ENCODE measurements around the gene TRIM26.

TRIM26 gene

GRCh38 chr6:30149234-30149633 is 64.0 kb downstream of the TRIM26 start:
- TF ChIP-seq REST (IDR thresholded peaks at IDR 0.05; ENCODE audit: insufficient read depth in 1 of 2, low read depth in 2 of 2, low read length in 2 of 2) (no peak), TAF1 (IDR thresholded peaks at IDR 0.05; ENCODE audit: borderline replicate concordance, insufficient read depth, low read length) (no peak), SIN3A (IDR thresholded peaks at IDR 0.05; ENCODE audit: borderline replicate concordance, insufficient read depth, low read length) (no peak), FOXP2 (optimal IDR thresholded peaks at IDR 0.05; ENCODE audit: borderline replicate concordance, extremely low read depth, extremely low read length, insufficient read depth) (no peak), POLR2AphosphoS5 (IDR thresholded peaks at IDR 0.05; ENCODE audit: low read depth, low read length) (no peak)

- TF ChIP-seq SIN3A (IDR thresholded peaks at IDR 0.05; ENCODE audit: borderline replicate concordance, insufficient read depth, low read length) (no peak), REST (IDR thresholded peaks at IDR 0.05; ENCODE audit: insufficient read depth in 1 of 2, low read depth in 2 of 2, low read length in 2 of 2) (no peak), POLR2AphosphoS5 (IDR thresholded peaks at IDR 0.05; ENCODE audit: low read depth, low read length) (no peak), TAF1 (IDR thresholded peaks at IDR 0.05; ENCODE audit: borderline replicate concordance, insufficient read depth, low read length) (no peak), FOXP2 (optimal IDR thresholded peaks at IDR 0.05; ENCODE audit: borderline replicate concordance, extremely low read depth, extremely low read length, insufficient read depth) (no peak)
These were observed 66.1 kb downstream of the TRIM26 start for GRCh38 chr6:30147096-30147495.

GRCh38 chr6:30145818-30146217 is 67.4 kb downstream of the TRIM26 start:
- TF ChIP-seq REST (IDR thresholded peaks at IDR 0.05; ENCODE audit: insufficient read depth in 1 of 2, low read depth in 2 of 2, low read length in 2 of 2) (no peak), SIN3A (IDR thresholded peaks at IDR 0.05; ENCODE audit: borderline replicate concordance, insufficient read depth, low read length) (no peak), TAF1 (IDR thresholded peaks at IDR 0.05; ENCODE audit: borderline replicate concordance, insufficient read depth, low read length) (no peak), POLR2AphosphoS5 (IDR thresholded peaks at IDR 0.05; ENCODE audit: low read depth, low read length) (no peak), FOXP2 (optimal IDR thresholded peaks at IDR 0.05; ENCODE audit: borderline replicate concordance, extremely low read depth, extremely low read length, insufficient read depth) (no peak)

DNA sequence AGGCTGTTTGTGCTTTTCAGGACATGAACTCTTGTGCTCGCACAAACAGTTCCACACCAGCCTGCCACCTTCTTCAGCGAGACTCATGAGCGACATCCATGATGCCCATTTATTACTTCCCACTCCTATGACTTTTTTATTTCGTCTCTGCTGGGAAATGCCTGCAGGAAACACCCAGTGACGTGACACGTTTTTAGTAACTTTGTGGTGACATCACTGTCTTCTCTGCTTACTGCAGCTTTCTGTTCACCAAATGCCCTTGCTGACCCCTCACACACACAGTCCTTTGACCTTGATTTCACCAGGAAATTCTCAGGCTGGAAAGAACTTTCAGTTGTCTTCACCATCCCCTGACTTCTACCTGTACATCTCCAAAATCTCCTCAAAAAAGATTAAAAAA is 68.4 kb downstream of the TRIM26 start:
- TF ChIP-seq TAF1 (IDR thresholded peaks at IDR 0.05; ENCODE audit: borderline replicate concordance, insufficient read depth, low read length) (no peak), FOXP2 (optimal IDR thresholded peaks at IDR 0.05; ENCODE audit: borderline replicate concordance, extremely low read depth, extremely low read length, insufficient read depth) (no peak), SIN3A (IDR thresholded peaks at IDR 0.05; ENCODE audit: borderline replicate concordance, insufficient read depth, low read length) (no peak), POLR2AphosphoS5 (IDR thresholded peaks at IDR 0.05; ENCODE audit: low read depth, low read length) (no peak), REST (IDR thresholded peaks at IDR 0.05; ENCODE audit: insufficient read depth in 1 of 2, low read depth in 2 of 2, low read length in 2 of 2) (no peak)

- TF ChIP-seq SIN3A (IDR thresholded peaks at IDR 0.05; ENCODE audit: borderline replicate concordance, insufficient read depth, low read length) (no peak), TAF1 (IDR thresholded peaks at IDR 0.05; ENCODE audit: borderline replicate concordance, insufficient read depth, low read length) (no peak), FOXP2 (optimal IDR thresholded peaks at IDR 0.05; ENCODE audit: borderline replicate concordance, extremely low read depth, extremely low read length, insufficient read depth) (no peak)
These were observed 69.4 kb downstream of the TRIM26 start for GRCh38 chr6:30143780-30144179.
